Astrocyte of the spinal cord (primary cell): Measurements from ENCODE around the gene HMGN3.

Source experiments
- DNase-seq: peaks from one replicate; pipeline ENCODE4 v3.0.0; 2011; ENCODE audit warnings: low read depth, low spot score
- H3K4me3 ChIP-seq: 2 replicates; pipeline ENCODE4 v1.5.1; 2011; ENCODE audit warnings: low read depth, mild to moderate bottlenecking, low read length, moderate library complexity
- CTCF ChIP-seq: IDR thresholded peaks from 2 replicates; pipeline ENCODE4 v1.5.1; 2012; ENCODE audit warnings: low read depth, mild to moderate bottlenecking, low read length, inconsistent platforms
- in situ Hi-C: cut with HindIII; loops from 2 replicates; pipeline ENCODE4 v1.10.0; 2017; ENCODE audit warnings: low sequenced_read_pairs

Gene HMGN3

GRCh38 chr6:79233611-79234149 is 802 bp downstream of the HMGN3 start:
- H3K4me3 ChIP-seq: peak overlapping the region; percentile 57
- TF ChIP-seq CTCF: peak; percentile 27
- in situ Hi-C loops: no loop called here
- DNase-seq: peak; percentile 91

- H3K4me3 ChIP-seq: peak overlapping the region; percentile 57
- in situ Hi-C loops: no loop called here
- DNase-seq: no peak
Observed at GRCh38 chr6:79232696-79233462, 1.6 kb downstream of the HMGN3 start.

GRCh38 chr6:79231666-79232065 is 2.8 kb downstream of the HMGN3 start:
- TF ChIP-seq CTCF: no peak
- no peak for DNase-seq
- in situ Hi-C loops: no loop called here
- no peak overlapping the region for H3K4me3 ChIP-seq

More at GRCh38 chr6:79232696-79233462, 1.6 kb downstream of the HMGN3 start:
- no peak for TF ChIP-seq CTCF

- in situ Hi-C loops: no loop called here
- no peak for TF ChIP-seq CTCF
- no peak for DNase-seq
- H3K4me3 ChIP-seq: no peak overlapping the region
Observed at GRCh38 chr6:79231101-79231500, 3.4 kb downstream of the HMGN3 start.

GRCh38 chr6:79230149-79230548 is 4.3 kb downstream of the HMGN3 start:
- TF ChIP-seq CTCF: no peak
- in situ Hi-C loops: no loop called here
- DNase-seq: no peak
- no peak overlapping the region for H3K4me3 ChIP-seq

- TF ChIP-seq CTCF: no peak
- in situ Hi-C loops: no loop called here
- no peak overlapping the region for H3K4me3 ChIP-seq
- DNase-seq: no peak
Observed at GRCh38 chr6:79227445-79227844, 7.0 kb downstream of the HMGN3 start.
